Neuron (in vitro differentiated cells): ENCODE measurements around the gene LPAR3.

ENCODE experiments used
- H2AFZ ChIP-seq: one replicate; pipeline ENCODE4 v1.6.1; 2013; ENCODE audit warnings: low read depth, mild to moderate bottlenecking, inconsistent platforms, low read length, moderate library complexity
- H3K27me3 ChIP-seq: one replicate; pipeline ENCODE4 v1.6.1; 2013; ENCODE audit warnings: low read length; ENCODE audit not compliant: insufficient read depth
- H3K36me3 ChIP-seq: one replicate; pipeline ENCODE4 v1.6.1; 2013; ENCODE audit warnings: low read length; ENCODE audit not compliant: insufficient read depth
- H3K4me1 ChIP-seq: one replicate; pipeline ENCODE4 v1.6.1; 2013; ENCODE audit warnings: low read length; ENCODE audit not compliant: insufficient read depth
- H3K4me3 ChIP-seq: 2 replicates; pipeline ENCODE4 v1.5.1; 2013; ENCODE audit warnings: mild to moderate bottlenecking, low read length, moderate library complexity
- H3K9me3 ChIP-seq: one replicate; pipeline ENCODE4 v1.6.1; 2013; ENCODE audit warnings: low read length

LPAR3 gene

GRCh38 chr1:84769636-84770035 lies 123.4 kb downstream of the LPAR3 start:
- Histone ChIP-seq H3K9me3 (no peaks in the 10 kb centered on the region), H3K4me3 (no peak overlapping the region), H3K27me3 (peaks cover 3% of the 10 kb centered on the region), H3K36me3 (no peaks in the 10 kb centered on the region), H2AFZ (no peak overlapping the region), H3K4me1 (no peaks in the 10 kb centered on the region)

GRCh38 chr1:84768634-84769033 lies 124.4 kb downstream of the LPAR3 start:
- Histone ChIP-seq H2AFZ (no peak overlapping the region), H3K4me1 (no peaks in the 10 kb centered on the region), H3K27me3 (peaks cover 5% of the 10 kb centered on the region), H3K4me3 (no peak overlapping the region), H3K9me3 (no peaks in the 10 kb centered on the region), H3K36me3 (no peaks in the 10 kb centered on the region)

GRCh38 chr1:84763912-84764680 lies 128.9 kb downstream of the LPAR3 start:
- Histone ChIP-seq H3K27me3 (peaks cover 5% of the 10 kb centered on the region), H2AFZ (no peak overlapping the region), H3K4me3 (no peak overlapping the region), H3K4me1 (no peaks in the 10 kb centered on the region), H3K36me3 (no peaks in the 10 kb centered on the region), H3K9me3 (no peaks in the 10 kb centered on the region)

GRCh38 chr1:84762664-84763063 lies 130.3 kb downstream of the LPAR3 start:
- H3K4me1 ChIP-seq, result no peaks in the 10 kb centered on the region
- H3K27me3 ChIP-seq, result peaks cover 5% of the 10 kb centered on the region
- H3K4me3 ChIP-seq, result no peak overlapping the region
- no peaks in the 10 kb centered on the region for H3K36me3 ChIP-seq
- H2AFZ ChIP-seq, result no peak overlapping the region
- H3K9me3 ChIP-seq, result no peaks in the 10 kb centered on the region
